ENCODE measurements around the gene POLR2E.

POLR2E gene

DNA sequence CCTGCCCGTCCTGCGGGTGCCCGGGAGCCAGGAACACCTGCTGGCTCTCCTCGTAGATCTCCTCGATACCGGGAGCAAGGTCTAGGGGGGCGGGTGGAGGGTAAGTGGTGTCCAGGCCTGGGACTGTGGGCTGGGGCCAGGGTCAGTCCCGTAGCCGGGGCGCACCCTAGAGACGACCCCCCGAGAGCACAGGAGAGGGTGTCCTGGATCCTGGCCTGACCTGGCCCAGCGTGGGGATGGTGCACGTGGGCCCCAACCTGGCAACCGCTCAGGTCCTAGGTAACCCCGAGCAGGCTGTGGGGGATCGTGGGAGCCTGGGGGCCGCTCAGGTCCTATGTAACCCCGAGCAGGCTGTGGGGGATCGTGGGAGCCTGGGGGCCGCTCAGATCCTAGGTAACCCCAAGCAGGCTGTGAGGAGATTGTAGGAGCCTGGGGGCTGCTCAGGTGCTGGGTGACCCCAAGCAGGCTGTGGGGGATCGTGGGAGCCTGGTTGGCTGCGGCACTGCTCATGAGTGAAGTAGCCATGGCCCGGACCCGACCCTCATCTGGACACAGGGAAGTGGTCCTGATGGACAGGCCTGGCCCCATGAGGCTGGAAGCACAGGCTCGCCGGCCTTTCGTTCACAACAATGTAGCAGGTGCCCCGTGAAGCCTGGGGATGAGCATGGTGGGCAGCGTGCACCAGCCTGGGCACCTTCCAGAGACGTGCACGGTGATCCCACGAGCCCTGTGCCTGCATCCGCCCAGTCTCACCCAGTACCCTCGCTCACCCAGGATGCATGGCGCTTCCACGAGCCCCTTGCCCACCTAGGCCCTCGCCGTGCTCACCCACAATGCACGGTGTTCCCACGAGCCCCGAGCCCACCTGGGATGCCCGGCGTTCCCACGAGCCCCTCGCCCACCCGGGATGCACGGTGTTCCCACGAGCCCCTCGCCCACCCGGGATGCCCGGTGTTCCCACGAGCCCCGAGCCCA is 14.8 kb upstream of the POLR2E start:
- DNase-seq, result no peak

- no peak for DNase-seq
Measured at GRCh38 chr19:1109032-1109551, 13.9 kb upstream of the POLR2E start.

DNA sequence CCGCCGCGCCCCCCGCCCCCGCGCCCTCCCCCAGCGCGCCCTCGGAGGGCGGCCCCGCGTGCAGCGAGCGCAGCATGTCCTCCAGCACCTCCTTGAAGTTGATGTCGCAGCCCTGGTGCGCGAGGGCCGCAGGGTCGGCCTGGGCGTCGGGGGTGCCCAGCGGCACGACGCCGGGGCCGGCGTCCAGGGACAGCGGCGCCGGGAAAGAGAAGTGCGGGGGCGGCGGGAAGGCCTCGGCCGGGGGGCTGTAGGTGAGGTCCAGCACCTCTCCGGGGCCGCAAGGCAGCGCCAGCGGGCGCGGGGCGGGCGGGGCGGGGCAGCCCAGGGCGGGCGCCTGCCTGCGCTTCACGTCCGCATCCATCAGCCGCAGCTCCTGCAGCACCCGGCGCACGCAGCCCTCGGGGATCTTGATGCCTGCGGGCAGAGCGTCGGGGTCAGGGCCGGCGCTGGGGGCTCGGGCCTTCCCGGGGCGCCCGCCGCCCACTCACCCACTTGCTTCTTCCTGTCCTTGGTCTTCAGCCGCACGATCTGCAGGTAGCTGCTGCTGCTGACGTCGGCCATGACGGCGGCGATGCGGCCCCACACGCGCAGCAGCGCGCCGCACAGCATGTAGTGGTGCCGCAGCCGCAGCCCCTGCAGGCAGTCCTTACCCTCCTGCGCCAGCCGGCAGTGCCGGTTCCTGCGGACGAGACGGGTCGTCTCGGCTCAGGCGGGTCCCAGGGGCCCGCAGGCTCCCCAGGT is 13.3 kb upstream of the POLR2E start:
- no peak for DNase-seq

DNA sequence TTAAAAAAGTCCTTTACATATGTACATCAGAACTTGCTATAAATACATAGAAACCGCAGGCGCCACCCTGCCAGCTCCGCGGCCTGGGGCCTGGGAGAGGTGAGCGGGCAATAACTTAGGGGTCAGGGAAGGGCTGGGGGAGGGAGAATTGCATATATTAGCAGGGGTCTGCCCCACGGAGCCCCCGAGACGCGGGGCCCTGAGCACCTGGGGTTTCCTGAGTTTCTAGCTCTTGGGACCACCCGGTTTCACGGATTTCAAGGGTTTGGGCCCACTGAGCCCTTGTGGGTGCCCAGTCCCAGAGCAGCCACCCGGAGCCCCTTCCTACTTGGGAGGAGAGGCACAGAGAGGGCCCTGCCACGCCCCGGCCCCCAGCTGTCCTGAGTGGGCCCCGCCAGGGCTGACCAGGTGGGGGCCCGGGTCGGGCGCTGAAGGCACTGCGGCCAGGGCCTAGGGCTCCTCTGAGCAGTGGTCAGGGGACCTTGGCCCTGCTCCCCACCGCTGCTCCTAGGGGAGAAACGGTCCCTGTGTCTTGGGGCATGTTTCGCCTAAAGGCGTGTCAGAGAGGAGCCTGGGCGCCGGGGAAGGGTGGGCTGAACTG is 12.6 kb upstream of the POLR2E start:
- DNase-seq, result no peak

DNA sequence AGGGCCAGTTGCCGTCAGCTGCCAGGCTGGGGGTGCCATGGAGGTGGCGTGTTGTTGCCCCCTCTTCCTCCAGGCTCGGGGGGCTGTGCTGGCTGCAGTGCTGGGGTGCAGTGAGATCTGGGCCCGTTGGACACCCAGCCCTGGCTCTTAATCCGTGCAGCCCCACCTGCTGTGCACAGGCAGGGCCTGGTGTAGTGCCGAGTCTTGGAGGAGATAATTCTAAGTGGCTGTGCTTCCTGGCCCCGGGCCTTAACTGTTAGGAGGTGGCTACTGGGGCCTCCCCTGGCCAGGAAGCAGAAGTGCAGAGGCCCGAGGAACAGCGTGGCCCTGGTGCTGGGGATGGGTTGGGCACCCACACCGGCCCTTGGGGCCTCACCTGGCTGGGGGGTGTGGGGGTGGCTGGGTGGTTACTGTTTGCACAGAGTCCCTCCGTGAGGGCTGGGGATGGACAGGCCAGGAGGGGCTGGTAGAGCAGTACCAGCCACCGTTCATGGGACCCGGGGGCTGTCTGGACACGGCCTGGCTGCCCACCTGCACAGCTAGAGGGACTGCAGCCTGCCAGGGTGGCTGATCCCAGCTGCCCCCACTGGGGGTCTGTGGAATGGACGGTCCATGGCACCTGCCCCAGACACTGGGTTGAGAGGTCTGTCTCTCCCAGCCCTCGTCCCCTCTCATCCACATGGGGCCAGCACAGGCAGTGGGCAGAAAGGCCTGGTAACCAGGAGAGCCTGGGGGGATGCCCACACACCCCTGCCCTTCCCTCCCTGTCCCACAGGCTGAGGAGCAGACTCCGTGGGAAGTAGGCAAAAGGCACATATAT is 11.9 kb upstream of the POLR2E start:
- DNase-seq, result no peak

GRCh38 chr19:1105873-1106840 is 11.0 kb upstream of the POLR2E start:
- no peak for DNase-seq

DNA sequence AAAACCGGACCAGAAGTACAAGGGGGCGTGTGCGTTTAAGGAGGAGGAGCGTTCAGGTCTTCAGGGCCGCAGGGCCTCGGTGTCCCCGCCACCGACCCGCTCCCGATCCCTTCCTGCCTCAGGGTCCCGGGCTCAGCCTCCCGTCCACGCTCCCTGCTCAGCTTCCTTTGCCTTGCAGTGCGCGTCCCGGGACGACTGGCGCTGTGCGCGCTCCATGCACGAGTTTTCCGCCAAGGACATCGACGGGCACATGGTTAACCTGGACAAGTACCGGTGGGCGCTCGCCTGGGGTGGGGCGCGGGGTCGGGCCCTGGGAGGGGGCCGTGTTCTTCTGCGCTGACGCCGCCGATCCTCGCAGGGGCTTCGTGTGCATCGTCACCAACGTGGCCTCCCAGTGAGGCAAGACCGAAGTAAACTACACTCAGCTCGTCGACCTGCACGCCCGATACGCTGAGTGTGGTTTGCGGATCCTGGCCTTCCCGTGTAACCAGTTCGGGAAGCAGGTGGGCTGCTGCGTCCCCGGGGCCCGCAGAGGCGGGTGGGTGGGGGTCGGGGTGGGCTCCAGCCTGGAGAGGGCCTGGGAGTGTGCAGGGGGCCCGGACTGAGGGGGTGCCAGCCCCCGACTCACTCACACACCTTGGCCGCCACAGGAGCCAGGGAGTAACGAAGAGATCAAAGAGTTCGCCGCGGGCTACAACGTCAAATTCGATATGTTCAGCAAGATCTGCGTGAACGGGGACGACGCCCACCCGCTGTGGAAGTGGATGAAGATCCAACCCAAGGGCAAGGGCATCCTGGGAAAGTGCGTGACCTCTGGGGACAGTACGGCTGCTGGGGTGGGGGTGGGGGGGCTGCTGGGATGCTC is 10.1 kb upstream of the POLR2E start:
- no peak for DNase-seq

DNA sequence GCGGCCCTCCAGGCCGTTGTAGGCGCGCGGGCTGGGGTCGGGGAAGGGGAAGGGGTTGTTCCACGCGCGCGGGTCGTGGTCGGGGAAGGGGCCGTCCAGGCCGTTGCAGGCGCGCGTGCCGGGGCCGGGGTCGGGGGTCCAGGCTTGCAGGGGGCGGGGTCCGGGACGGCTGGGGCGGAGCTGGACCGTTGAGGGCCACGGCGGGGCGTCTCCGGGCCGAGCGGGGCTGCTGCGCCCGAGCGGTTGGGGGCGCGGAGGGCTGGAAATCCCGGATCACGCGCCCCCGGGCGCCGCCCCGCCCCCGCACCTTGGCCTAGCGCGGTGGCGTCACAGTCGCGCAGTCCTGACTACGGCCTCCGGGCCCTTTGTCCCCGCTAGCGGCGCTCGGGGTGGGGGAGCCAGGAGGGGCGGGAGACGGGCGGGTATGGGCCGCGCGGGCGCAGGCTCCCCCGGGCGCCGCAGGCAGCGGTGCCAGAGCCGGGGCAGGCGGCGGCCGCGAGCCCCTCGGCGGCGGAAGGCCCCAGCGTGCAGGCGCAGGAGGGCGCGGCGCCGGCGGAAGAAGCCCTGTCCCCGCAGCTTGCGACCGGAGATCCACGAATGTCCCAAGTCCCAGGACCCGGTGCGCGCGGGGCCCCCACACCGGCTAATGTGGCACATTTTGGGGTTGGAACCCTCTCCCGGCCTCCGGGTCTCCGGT is 9.3 kb upstream of the POLR2E start:
- peak; percentile 67 for DNase-seq

- DNase-seq, result peak; percentile 99
Measured at GRCh38 chr19:1103708-1104310, 8.6 kb upstream of the POLR2E start, which contains the start of gene GPX4. Gene GPX4 (plus strand): TSS chr19:1103994. CDS start chr19:1104044, 50 bp downstream.

DNA sequence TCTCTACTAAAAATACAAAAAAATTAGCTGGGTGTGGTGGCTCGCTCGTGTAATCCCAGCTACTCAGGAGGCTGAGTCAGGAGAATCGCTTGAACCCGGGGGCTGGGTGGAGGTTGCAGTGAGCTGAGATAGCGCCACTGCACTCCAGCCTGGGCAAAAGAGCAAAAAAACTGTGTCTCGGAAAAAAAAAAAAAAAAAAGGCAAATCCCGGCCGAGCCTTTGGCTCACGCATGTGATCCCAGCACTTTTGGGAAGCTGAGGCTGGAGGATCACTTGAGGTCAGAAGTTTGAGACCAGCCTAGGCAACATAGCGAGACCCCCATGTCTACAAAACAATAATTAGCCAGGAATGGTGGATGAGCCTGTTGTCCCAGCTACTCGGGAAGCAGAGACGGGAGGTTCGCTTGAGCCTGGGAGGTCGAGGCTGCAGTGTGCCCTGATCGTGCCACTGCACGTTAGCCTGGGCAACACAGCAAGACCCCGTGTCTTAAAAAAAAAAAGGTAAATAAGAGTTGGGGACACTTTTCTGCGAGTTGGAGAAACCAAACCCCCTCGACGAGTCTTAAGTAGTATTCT is 8.0 kb upstream of the POLR2E start:
- DNase-seq, result no peak

DNA sequence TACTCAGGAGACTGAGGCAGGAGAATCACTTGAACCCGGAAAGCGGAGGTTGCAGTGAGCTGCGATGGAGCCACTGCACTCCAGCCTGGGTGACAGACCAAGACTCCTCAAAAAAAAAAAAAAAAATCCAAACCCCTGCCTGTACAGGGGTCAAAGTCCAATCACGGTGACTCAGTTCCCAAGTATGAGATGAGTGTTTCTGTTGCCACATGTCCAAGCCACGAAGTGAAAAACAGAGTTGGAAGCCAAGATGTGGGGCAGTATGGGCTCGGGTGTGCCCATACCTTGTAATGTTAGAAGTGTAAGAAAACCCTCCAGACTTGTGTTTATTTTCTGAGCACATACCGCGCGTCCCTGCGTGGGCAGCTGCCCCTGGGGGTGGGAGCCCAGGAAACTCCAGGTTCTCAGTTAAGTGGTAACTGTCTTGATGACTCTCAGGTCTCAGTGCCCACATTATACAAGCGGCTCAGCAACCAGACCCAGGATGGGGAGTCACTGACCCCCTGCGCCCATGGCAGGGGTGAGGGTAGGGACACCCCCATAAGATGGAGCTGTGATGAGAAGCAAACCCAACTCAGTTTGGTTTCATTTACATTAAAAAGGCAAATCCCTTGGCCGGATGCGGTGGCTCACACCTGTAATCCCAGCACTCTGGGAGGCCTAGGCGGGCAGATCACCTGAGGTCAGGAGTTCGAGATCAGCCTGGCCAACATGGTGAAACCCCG is 7.4 kb upstream of the POLR2E start:
- peak; percentile 78 for DNase-seq

- no peak for DNase-seq
Measured at GRCh38 chr19:1101337-1101698, 6.1 kb upstream of the POLR2E start.

- no peak for DNase-seq
Measured at GRCh38 chr19:1098177-1099051, 3.2 kb upstream of the POLR2E start.

DNA sequence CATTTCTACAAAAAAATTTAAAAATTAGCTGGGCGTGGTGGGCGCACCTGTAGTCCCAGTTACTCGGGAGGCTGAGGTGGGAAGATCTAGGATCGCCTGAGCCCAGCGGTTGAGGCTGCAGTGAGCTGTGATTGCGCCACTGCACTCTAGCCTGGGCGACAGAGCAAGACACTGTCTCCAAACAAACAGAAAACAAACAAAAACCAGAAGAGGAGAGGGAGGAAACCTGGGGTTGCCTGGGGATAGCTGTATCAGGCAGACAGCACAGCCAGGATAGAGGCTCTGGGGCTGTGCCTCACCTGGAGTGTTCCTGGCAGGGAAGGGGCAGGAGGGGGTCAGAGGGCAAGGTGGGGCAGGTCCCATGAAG is 2.6 kb upstream of the POLR2E start:
- no peak for DNase-seq

DNA sequence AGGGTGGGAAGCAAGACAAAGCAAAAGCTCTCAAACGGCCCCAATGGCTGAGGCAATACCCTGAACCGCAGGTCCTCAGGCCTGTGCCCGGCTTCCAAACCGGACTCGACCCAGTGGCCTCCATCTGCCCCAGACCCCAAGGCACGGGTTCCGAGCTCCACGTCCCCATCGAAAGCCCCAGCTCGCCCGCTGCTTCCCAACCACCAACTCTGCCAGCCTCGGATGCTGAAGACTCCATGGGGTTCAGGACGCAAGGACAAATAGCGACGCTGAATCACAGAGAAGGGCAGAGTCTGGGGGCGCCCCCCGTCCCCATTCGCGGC is 559 bp downstream of the POLR2E start:
- DNase-seq, result no peak

- no peak for DNase-seq
Measured at GRCh38 chr19:1093811-1094553, 1.2 kb downstream of the POLR2E start.

Data from stimulated activated CD4-positive, alpha-beta T cell treated with anti-CD3 and anti-CD28 coated beads, Interleukin-1b, Interleukin-23, amount 100 ng/mL, for 48 hours (primary cell).